ENCODE data around the gene B4GALT2.

Gene B4GALT2

DNA sequence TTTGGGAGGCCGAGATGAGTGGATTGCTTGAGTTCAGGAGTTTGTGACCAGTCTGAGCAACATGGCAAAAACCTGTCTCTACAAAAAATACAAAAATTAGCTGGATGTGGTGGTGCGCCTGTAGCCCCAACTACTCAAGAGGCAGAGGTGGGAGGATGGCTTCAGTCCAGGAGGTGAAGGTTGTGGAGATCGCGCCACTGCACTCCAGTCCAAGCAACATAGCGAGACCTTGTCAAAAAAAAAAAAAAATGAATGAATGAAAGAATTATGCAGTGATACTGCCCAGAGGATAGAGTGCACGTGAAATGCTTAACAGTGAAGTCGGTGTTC, 9.6 kb upstream of the B4GALT2 start:
- TF ChIP-seq, protein P1, sequence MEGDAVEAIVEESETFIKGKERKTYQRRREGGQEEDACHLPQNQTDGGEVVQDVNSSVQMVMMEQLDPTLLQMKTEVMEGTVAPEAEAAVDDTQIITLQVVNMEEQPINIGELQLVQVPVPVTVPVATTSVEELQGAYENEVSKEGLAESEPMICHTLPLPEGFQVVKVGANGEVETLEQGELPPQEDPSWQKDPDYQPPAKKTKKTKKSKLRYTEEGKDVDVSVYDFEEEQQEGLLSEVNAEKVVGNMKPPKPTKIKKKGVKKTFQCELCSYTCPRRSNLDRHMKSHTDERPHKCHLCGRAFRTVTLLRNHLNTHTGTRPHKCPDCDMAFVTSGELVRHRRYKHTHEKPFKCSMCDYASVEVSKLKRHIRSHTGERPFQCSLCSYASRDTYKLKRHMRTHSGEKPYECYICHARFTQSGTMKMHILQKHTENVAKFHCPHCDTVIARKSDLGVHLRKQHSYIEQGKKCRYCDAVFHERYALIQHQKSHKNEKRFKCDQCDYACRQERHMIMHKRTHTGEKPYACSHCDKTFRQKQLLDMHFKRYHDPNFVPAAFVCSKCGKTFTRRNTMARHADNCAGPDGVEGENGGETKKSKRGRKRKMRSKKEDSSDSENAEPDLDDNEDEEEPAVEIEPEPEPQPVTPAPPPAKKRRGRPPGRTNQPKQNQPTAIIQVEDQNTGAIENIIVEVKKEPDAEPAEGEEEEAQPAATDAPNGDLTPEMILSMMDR (IDR thresholded peaks at IDR 0.05; ENCODE audit: low read depth, low read length) = no peak
- no peak overlapping the region for H3K4me3 ChIP-seq (replicated peaks in 1 of 2; ENCODE audit: low read depth in 2 of 2, low read length in 2 of 2)
- DNase-seq (ENCODE audit: low read depth in 2 of 2) = no peak

DNA sequence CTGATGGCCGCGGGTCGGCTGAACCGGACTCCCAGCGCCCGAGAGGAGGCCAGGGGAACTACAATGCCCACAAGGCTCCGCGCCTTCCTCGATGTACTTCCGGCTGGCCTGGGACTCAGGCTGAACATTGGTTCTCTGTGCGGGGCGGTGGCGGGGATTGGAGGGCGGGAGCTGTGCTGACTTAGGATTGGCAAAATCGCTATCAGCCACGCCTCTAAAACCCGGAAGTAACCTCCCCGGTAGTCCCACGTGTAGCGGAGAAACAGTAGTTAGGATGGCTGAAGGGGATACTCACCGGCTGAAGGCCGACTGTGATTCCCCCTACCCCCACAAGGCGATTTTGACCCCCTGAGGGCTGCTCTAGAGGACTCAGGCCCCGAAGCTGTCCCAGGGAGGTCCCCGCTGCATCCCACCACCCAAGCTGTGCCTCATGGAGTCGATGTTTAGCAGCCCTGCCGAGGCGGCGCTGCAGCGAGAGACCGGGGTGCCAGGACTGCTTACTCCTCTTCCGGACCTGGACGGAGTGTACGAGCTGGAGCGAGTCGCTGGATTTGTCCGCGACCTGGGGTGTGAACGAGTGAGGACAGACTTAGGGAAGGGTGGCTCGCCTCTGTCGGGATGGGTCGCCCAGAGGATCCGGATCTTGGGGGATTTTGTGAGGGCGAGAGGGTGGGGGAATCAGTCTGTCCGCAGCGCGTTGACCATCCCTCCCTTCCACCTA, 9.1 kb upstream of the B4GALT2 start, which contains the start of gene DPH2:
DPH2 (plus strand) TSS at position 265 of the 721 bp plus-strand sequence; CDS start at position 431, 166 bp downstream.
- H3K4me3 ChIP-seq (replicated peaks in 1 of 2; ENCODE audit: low read depth in 2 of 2, low read length in 2 of 2) = peak within 1 kb of the TSS; percentile 92 to 94
- TF ChIP-seq, protein P1 (IDR thresholded peaks at IDR 0.05; ENCODE audit: low read depth, low read length) = peak; percentile 5
- DNase-seq (ENCODE audit: low read depth in 2 of 2) = peak; percentile 97 to 98

DNA sequence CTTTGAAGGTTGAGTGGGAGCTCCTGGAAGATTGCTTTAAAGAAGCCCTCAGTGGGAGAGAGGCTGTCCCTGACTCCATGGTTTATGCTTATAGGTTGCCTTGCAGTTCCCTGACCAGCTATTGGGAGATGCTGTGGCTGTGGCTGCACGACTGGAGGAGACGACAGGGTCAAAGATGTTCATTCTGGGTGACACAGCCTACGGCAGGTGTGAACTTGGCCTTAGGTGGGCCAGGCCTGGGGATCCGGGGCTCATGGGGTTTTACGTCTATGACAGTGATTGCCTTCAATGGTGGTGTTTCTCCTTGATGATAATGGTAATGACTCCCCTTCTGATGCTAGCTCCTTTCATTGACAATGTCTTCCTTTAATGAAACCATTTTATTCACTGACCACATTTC, 8.5 kb upstream of the B4GALT2 start:
- TF ChIP-seq, protein P1 (IDR thresholded peaks at IDR 0.05; ENCODE audit: low read depth, low read length) = no peak
- peak overlapping the region; percentile 92 to 94 for H3K4me3 ChIP-seq (replicated peaks in 1 of 2; ENCODE audit: low read depth in 2 of 2, low read length in 2 of 2)
- no peak for DNase-seq (ENCODE audit: low read depth in 2 of 2)

DNA sequence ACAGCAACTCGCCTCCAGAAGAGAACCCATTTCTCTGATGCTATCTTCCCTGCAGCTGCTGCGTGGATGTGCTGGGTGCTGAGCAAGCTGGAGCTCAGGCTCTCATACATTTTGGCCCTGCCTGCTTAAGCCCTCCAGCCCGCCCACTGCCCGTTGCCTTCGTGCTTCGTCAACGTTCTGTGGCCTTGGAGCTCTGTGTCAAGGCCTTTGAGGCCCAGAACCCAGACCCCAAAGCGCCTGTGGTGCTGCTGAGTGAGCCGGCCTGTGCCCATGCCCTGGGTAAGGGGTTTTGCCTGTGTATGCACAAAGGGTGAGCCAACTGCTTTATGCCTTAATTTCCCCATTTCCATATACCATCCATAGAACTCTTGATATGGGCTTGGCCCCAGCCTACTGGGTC, 8.1 kb upstream of the B4GALT2 start:
- TF ChIP-seq, protein P1 (IDR thresholded peaks at IDR 0.05; ENCODE audit: low read depth, low read length) = no peak
- no peak for DNase-seq (ENCODE audit: low read depth in 2 of 2)
- no peak overlapping the region for H3K4me3 ChIP-seq (replicated peaks in 1 of 2; ENCODE audit: low read depth in 2 of 2, low read length in 2 of 2)

DNA sequence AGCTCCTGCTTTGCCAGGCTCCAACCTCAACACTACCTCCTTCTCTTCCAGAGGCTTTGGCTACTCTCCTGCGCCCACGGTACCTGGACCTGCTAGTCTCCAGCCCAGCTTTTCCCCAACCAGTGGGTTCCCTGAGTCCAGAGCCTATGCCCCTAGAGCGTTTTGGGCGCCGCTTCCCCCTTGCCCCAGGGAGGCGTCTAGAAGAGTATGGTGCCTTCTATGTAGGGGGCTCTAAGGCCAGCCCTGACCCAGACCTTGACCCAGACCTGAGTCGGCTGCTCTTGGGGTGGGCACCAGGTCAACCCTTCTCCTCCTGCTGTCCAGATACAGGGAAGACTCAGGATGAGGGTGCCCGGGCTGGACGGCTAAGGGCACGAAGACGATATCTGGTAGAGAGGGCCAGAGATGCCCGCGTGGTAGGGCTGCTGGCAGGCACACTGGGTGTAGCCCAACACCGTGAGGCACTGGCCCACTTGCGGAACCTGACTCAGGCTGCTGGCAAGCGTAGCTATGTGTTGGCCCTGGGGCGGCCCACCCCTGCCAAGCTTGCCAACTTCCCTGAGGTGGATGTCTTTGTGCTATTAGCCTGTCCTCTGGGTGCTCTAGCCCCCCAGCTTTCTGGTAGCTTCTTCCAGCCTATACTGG, 7.6 kb upstream of the B4GALT2 start:
- no peak for DNase-seq (ENCODE audit: low read depth in 2 of 2)
- no peak overlapping the region for H3K4me3 ChIP-seq (replicated peaks in 1 of 2; ENCODE audit: low read depth in 2 of 2, low read length in 2 of 2)
- TF ChIP-seq, protein P1 (IDR thresholded peaks at IDR 0.05; ENCODE audit: low read depth, low read length) = no peak

DNA sequence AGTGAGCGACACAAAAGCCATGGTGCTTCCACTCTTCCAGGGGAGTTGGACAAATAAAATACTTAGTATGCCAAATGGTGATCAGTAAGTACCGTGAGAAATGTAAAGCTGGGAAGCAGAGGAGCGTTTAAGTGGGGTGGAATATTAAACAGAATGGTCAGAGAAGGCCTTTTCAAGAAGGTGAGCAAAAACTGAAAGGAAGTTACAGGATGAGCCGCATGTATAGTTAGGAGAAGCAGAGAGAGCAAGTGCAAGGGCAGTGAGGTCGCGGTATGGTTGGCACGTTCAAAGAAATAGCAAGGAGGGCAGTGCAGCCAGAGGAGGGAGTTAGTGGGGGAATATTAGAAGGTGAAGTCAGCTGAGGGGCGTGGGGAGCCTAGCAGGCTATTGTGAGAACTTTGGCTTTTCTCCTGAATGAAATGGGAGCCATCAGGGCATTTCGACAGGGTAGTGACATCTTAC, 5.0 kb upstream of the B4GALT2 start:
- peak in 1 of 2 donors; percentile 14 for DNase-seq (ENCODE audit: low read depth in 2 of 2)
- TF ChIP-seq, protein P1 (IDR thresholded peaks at IDR 0.05; ENCODE audit: low read depth, low read length) = no peak
- H3K4me3 ChIP-seq (replicated peaks in 1 of 2; ENCODE audit: low read depth in 2 of 2, low read length in 2 of 2) = peak overlapping the region; percentile 91 to 94

All from cardiac fibroblast (primary cell).